CD1c-positive myeloid dendritic cell (primary cell): ENCODE measurements around the gene RBL1.
"Not testable (repeated sequence)": the region's sequence is repeated elsewhere in the genome, so short reads cannot be mapped to it uniquely, and the experiment has no call there.

Experiments used
- DNase-seq: peaks from one replicate; pipeline ENCODE4 v3.0.0-alpha.2; 2016; ENCODE audit errors: extremely low spot score

Gene RBL1

GRCh38 chr20:36997121-36997520, 98.7 kb downstream of the RBL1 start:
- no peak for DNase-seq

DNA sequence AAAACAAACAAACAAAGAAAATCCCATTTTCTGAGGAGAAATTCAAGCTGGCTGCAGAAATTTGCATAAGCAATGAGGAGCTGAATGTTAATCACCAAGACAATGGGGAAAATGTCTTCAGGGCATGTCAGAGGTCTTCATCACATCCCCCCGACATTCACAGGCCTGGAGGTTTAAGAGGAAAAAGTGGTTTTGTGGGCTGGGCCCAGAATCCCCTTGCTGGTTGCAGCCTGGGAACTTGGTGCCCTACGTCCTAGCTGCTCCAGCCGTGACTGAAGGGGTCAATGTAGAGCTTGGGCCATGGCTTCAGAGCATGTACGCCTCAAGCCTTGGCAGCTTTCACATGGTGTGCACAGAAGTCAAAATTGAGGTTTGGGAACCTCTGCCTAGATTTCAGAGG, 101.6 kb downstream of the RBL1 start:
- DNase-seq, result not testable (repeated sequence)

- no peak for DNase-seq
Measured at GRCh38 chr20:36992802-36993334, 102.9 kb downstream of the RBL1 start.

DNA sequence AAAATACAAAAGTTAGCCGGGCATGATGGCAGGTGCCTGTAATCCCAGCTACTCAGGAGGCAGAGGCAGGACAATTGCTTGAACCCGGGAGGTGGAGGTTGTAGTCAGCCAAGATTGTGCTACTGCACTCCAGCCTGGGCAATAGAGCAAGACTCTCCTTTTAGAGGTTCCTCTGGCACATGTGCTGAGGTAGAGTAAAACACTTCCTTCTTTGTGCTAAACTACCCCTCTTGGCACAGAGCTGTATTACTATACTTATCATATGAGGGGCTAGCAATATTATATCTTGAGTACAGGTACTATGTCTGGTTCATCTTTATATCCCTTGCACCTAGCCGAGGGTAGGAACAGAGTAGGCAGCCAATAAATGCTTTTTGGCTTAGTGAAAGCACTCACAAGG, 104.1 kb downstream of the RBL1 start:
- DNase-seq, result peak; percentile 28

DNA sequence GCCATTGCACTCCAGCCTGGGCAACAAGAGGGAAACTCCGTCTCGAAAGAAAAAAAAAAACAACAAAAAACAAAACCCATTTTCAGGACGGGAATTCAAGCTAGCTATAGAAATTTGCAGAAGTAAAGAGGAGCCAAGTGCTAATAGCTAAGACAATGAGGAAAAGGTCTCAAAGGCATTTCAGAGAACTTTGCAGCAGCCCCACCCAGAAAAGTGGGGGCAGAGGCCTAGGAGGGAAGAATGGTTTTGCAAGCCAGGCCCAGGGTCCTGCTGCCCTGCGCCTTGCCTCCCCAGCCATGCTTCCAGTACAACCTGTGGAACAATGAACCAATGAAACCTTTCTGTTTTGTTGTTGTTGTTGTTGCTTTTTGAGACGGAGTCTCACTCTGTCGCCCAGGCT, 106.0 kb downstream of the RBL1 start:
- DNase-seq, result peak; percentile 82

- DNase-seq, result peak; percentile 57
Measured at GRCh38 chr20:36988494-36988966, 107.3 kb downstream of the RBL1 start.

DNA sequence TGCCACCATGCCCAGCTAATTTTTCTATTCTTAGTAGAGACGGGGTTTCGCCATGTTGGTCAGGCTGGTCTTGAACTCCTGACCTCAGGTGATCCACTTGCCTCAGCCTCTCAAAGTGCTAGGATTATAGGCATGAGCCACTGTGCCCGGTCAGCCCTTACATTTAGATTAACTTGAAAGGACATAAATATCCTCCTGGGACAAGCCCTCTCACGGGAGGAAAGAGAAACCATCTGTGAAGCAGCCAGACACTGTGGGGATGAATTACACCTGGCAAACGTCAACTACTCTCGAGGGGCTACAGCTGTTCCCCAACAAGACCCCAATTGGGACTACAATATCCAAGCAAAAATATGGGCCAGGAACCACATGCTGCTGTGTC, 111.5 kb downstream of the RBL1 start:
- no peak for DNase-seq

DNA sequence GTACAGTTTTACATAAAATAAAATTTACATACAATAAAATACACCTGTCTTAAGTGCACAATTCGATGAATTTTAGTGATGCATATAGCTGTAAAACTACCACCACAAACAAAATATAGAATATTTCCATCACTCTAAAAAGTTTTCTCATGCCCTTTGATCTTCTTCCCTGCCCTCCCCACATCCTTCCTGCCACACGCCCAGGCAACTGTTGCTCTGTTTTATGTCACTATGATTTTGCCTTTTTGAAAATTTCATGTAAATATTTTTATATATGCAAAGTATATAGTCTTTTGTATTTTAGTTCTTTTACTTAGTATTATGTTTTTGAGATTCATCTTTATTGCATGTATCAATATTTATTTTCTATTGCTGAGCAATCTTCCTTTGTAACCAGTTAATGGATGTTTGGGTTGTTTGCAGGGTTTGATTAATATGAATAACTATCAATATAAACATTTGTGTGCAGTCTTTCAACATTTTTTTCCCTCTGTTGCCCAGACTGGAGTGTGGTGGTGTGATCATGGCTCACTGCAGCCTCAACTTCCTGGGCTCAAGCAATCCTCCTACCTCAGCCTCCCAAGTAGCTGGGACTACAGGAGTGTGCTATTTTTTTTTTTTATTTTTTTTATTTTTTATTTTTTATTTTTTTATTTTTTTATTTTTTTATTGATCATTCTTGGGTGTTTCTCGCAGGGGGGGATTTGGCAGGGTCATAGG, 120.5 kb downstream of the RBL1 start:
- DNase-seq, result peak; percentile 45

DNA sequence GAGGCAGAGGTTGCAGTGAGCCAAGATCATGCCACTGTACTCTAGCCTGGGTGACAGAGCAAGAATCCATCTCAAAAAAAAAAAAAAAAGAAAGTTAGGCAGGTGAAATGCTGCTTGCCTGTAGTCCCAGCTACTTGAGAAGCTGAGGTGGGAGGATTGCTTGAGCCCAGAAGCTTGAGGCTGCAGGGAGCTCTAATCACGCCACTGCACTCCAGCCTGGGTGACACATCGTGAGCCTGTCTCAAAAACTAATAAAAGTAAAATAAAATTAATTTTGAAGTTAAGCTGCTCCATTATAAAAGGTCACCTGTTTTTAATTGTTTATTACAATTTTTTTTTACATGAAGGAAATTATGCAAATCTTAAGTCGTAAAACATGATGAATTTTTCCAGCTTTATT, 121.1 kb downstream of the RBL1 start:
- no peak for DNase-seq

GRCh38 chr20:36971103-36971502, 124.7 kb downstream of the RBL1 start:
- no peak for DNase-seq

- peak; percentile 59 for DNase-seq
Measured at GRCh38 chr20:36969478-36970186, 126.2 kb downstream of the RBL1 start.

DNA sequence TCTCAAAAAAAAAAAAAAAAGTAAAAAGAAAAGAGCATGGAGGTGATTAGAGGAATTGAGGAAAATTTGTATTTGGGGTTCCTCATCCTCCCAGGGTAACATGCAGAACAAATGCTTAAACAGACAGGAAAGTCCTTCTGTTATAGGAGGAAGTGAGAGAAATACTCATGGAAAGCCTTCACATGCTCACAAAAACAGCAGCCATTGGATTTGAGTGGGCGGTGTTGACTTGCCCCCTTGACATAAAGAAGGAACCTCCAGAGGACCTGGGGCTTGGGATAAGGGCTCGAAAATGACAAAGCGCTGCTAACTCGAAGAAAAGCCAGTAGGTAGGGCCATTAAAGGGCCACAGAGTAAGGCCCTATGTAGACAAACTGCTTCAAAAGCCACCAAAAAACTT, 126.7 kb downstream of the RBL1 start:
- DNase-seq, result peak; percentile 93

GRCh38 chr20:36967636-36968035, 128.2 kb downstream of the RBL1 start:
- DNase-seq, result no peak

GRCh38 chr20:36966965-36967364, 128.8 kb downstream of the RBL1 start:
- DNase-seq, result not testable (repeated sequence)

- DNase-seq, result not testable (repeated sequence)
Measured at GRCh38 chr20:36962354-36962941, 133.3 kb downstream of the RBL1 start.

DNA sequence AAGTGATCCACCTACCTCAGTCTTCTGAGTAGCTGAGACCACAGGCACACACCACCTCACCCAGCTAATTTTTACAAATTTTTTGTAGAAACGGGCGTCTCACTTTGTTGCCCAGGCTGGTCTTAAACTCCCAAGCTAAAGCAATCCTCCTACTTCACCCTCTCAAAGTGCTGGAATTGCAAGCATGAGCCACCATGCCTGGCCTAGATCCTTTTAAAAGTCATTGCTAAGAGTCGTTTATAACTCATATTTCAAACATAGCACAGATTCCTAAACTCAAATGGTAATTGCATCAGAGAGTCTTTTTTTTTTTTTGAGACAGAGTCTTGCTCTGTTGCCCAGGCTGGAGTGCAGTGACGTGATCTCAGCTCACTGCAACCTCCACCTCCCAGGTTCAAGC, 136.6 kb downstream of the RBL1 start:
- DNase-seq, result no peak

DNA sequence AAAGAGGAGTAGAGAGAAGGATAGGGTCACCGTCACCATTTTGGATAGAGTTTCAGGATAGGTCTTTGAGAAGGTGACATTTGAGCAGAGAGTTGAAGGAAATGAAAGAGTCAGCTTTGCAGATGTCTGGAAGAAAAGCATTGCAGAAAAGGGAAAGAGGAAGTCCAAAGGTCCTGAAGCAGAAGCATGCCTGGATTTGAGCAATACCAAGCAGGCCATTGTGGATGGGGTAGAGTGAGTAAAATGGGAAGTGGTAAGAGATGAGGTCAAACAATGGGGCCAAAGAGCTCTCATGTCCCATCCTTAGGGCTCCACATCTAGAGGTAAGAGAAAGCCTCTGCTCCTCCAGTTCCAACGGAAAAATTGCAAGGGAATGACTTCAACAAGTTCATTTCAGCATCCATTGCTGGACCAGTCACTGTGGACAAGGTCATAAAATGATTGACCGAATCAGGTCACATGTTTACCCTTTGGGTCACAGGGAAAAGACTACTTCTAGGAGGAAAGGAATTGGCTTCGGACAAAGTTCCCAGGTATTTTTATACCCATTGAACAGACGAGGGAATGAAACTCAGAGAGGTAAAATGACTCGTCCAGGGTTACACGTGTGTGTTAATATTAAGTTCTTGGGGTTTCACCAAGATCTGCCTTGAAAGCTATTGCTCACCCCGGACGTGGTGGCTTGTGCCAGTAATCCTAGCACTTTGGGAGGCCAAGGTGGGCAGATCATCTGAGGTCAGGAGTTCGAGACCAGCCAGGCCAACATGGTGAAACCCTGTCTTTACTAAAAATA, 137.7 kb downstream of the RBL1 start:
- peak; percentile 90 for DNase-seq

DNA sequence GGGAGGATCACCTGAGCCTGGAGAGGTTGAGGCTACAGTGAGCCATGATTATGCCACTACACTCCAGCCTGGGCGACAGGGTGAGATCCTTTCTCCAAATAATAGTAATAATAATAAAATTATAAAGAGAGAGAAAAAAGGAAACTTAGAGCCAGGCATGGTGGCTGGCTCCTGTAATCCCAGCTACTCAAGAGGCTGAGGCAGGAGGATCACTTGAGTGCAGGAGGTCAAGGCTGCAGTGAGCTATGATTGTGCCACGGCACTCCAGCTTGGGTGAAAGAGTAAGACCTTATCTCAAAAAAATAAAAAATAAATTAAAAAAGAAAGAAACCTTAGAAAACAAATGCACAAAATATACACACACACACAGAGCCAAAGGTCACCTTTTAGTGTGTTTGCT, 139.1 kb downstream of the RBL1 start:
- no peak for DNase-seq

DNA sequence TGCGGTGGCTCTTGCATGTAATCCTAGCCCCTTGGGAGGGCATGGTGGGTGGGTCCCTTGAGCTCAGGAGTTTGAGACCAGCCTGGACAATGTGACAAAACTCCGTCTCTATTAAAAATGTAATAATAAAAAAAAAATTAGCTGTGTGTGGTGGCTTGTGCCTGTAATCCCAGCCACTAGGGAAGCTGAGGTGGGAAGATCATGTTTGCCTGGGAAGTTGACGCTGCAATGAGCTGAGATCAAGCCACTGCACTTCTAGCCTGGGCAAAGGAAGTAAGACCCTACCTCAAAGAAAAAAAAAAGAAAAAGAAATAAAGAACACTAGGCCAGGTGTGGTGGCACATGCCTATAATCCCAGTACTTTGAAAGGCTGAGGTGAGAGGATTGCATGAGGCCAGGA, 139.8 kb downstream of the RBL1 start:
- no peak for DNase-seq

GRCh38 chr20:36951979-36952738, 143.6 kb downstream of the RBL1 start:
- no peak for DNase-seq
